ENCODE measurements around the gene CCDC136.

DNA sequence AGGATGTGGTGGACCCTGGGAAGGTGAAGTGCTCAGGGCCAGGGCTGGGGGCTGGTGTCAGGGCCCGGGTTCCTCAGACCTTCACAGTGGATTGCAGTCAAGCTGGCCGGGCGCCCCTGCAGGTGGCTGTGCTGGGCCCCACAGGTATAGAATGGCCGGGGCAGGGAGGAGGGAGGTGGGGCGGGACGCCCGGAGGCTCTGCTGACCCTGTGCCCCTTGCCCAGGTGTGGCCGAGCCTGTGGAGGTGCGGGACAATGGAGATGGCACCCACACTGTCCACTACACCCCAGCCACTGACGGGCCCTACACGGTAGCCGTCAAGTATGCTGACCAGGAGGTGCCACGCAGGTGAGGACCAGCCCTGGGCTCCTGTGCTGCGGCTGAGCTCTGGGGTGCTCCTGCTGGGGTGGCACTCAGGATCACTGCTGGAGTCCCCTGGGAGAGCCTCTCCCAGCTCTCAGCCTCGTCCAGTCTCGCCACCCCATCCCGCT, 56.0 kb downstream of the CCDC136 start:
- no peak for TF ChIP-seq CTCF (IDR thresholded peaks at IDR 0.05 in 4 of 5, conservative IDR thresholded peaks at IDR 0.05 in 1 of 5)
- no peak for TF ChIP-seq POLR2A (IDR thresholded peaks at IDR 0.05)
